Measurements from ENCODE around the gene PHLDB2.

DNA sequence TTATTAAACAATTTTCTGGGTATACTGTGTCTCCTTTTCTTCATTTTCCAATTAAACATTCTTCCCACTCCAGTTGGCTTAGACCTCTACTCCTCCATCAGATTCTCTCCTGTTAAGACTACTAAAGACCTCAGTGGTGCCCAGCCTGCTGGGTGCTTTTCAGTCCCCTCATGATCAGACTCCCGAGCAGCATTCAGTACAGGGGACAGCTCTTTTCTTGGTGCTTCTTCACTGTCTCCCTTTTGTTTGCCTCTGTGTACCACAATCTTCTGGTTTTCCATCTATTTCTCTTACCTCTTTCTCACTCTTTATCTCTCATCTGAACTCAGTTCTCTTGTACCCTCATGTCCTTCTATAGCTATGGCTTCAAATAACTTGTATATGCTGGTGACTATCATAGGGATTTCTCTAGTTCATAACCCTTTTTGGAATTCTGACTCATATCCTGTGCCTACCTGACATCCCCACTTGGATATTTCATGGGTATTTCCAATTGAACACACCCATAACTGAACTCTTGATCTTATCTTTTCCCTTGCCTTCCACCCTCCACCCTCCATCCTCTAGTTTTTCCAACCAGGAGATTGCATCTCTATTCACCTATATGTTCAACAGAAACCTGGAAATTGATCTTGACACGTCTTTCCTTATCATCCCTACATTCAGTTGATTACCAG lies 64.2 kb downstream of the PHLDB2 start:
- TF ChIP-seq, protein P1, sequence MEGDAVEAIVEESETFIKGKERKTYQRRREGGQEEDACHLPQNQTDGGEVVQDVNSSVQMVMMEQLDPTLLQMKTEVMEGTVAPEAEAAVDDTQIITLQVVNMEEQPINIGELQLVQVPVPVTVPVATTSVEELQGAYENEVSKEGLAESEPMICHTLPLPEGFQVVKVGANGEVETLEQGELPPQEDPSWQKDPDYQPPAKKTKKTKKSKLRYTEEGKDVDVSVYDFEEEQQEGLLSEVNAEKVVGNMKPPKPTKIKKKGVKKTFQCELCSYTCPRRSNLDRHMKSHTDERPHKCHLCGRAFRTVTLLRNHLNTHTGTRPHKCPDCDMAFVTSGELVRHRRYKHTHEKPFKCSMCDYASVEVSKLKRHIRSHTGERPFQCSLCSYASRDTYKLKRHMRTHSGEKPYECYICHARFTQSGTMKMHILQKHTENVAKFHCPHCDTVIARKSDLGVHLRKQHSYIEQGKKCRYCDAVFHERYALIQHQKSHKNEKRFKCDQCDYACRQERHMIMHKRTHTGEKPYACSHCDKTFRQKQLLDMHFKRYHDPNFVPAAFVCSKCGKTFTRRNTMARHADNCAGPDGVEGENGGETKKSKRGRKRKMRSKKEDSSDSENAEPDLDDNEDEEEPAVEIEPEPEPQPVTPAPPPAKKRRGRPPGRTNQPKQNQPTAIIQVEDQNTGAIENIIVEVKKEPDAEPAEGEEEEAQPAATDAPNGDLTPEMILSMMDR (IDR thresholded peaks at IDR 0.05 in 2 of 3, conservative IDR thresholded peaks at IDR 0.05 in 1 of 3; ENCODE audit: borderline replicate concordance in 1 of 3, insufficient read depth in 1 of 3, low read depth in 2 of 3, low read length in 2 of 3), result no peak
- TF ChIP-seq POLR2A (IDR thresholded peaks at IDR 0.05; ENCODE audit: borderline replicate concordance, extremely low read depth, insufficient read depth, insufficient read length) (no peak), POLR2AphosphoS5 (IDR thresholded peaks at IDR 0.05; ENCODE audit: low read depth, low read length) (peak; percentile 58; the same call in 1 of the 2 replicates), JUND (IDR thresholded peaks at IDR 0.05) (no peak), SP1 (IDR thresholded peaks at IDR 0.05; ENCODE audit: low read depth) (no peak), EGR1 (IDR thresholded peaks at IDR 0.05; ENCODE audit: low read depth) (no peak)
